GM12864 (cell line): ENCODE data around the gene MPZL1.

Experiments used
- DNase-seq: peaks from one replicate; pipeline ENCODE4 v3.0.0-alpha.2; 2011; ENCODE audit warnings: low read depth
- H3K4me3 ChIP-seq: 2 replicates; pipeline ENCODE4 v1.5.1; 2011; ENCODE audit warnings: mild to moderate bottlenecking, low read depth, low read length, control low read depth
- TF ChIP-seq, protein P1 (sequence below): IDR thresholded peaks from 2 replicates; pipeline ENCODE4 v1.5.1; 2011; ENCODE audit warnings: low read depth, mild to moderate bottlenecking, moderate library complexity, low read length, control low read depth, inconsistent platforms; ENCODE audit errors: missing control alignments

Gene MPZL1

DNA sequence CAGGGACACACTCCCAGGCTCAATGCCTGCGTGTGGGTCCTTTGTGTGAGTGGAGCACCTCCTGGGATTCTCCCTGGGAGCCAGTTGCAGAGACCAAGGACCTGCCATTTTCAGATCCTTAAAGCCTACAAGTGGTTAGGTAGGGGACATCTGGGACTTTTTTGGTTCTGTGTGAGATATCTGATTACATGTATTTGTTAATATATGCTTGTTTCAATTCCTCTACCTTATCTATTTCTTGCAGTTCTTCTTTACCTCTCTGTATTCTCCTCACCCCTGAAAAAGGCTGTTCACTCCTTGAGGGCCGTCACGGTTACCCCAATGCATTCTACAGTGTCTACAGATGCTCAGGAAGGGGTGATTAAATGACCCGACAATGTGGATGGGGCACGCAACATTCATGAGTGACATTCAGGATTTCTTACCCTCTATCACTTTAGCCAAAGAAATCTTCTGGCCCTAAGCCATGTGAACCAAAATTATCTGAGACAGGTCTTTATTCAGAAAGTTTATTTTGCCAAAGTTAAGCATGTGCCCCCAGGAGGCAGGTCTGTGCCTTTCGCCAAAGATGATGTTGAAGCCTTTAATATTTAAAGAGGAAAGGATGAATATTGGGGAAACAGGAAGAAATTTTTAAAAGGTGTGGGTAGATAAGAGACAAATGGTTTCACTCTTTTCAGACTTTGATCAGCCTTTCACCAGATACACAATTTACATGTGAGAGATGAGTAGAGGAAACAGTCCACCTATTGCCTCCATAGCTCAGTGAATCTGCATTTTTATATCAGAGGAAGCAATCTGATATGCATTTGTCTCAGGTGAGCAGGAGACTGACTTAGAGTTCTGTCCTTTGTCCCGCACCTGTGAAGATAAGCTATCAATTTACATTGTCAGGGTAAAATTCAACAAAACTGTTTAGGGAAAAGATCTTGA lies 44.6 kb upstream of the MPZL1 start:
- TF ChIP-seq, protein P1, sequence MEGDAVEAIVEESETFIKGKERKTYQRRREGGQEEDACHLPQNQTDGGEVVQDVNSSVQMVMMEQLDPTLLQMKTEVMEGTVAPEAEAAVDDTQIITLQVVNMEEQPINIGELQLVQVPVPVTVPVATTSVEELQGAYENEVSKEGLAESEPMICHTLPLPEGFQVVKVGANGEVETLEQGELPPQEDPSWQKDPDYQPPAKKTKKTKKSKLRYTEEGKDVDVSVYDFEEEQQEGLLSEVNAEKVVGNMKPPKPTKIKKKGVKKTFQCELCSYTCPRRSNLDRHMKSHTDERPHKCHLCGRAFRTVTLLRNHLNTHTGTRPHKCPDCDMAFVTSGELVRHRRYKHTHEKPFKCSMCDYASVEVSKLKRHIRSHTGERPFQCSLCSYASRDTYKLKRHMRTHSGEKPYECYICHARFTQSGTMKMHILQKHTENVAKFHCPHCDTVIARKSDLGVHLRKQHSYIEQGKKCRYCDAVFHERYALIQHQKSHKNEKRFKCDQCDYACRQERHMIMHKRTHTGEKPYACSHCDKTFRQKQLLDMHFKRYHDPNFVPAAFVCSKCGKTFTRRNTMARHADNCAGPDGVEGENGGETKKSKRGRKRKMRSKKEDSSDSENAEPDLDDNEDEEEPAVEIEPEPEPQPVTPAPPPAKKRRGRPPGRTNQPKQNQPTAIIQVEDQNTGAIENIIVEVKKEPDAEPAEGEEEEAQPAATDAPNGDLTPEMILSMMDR: no peak
- no peak for DNase-seq

DNA sequence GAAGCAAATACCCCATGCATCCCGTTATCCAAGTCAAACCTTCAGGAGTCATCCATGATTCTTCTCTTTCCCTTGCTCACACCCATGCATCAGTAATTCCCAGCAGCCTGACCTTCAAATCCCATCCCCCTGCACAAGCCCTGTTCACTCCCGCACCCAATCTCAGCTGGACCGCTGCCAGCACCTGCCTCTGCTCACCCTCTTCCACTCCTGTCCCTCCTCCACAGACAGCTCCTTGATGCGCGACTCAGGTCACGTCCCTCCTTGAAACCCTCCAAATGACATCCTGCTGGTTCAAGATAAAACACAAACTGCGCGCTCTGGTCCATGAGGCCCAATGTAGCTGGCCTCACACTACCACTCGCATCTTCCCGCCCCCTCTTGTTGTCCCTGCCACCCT lies 43.4 kb upstream of the MPZL1 start:
- DNase-seq: no peak
- TF ChIP-seq, protein P1: no peak
- no peak overlapping the region for H3K4me3 ChIP-seq

More for the DNA sequence above, 44.6 kb upstream of the MPZL1 start:
- H3K4me3 ChIP-seq: no peak overlapping the region

DNA sequence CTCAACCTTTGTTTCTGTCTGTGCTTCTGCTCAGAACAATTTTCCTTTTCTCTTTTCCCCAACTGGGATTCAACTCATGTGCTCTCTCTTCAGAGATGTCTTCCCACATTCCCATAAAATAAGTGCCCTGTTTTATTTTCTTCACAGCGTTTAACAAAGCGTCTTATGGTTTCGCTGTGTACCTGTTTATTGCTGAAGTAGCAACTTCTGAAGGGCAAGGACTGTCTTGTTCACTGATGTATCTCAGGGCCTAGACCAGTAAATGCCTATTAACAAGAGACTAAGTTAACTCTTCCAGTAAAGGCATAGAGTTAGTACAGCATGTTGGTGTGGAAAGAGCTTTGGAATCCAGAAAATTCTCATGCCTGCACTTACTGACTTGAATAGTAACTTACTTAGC lies 42.9 kb upstream of the MPZL1 start:
- H3K4me3 ChIP-seq: no peak overlapping the region
- TF ChIP-seq, protein P1: no peak
- no peak for DNase-seq

DNA sequence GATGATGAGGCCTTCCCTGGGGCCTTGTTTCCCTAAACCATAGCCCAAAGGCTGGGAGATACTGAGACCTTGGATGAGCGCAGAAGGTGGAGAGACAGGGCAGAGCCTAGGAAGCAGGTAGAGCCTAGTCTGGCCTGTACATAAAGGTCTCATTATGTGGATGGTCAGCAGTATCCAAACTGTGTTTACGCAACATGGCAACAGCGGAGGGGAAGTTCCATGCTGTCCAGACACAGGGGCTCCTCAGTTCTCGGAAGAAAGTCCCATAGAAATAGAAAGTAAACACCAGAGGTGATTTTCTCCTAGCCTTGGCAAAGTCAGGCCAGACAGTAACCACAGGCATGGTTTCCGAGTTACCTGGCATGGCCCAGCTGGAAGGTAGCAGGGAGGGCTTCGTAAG lies 42.1 kb upstream of the MPZL1 start:
- no peak overlapping the region for H3K4me3 ChIP-seq
- DNase-seq: no peak
- TF ChIP-seq, protein P1: no peak

DNA sequence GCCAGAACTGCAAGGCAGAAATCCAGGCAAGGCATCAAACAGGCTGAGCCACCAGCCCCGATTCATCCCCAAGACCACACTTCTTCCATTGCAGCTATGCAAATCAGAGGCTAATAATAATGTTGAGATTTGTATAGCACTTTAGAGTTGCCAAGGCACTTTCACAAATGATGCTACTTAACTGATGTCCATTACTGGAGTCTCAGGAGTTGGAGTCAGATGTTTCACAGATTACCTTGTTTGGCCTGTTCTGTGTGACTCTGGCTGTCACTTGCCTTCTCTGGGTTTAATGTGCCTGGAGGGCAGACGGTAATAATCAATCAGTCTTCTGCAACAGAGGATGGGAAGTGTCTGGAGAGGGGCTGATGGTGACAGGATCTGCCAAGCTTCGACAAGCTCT lies 40.8 kb upstream of the MPZL1 start:
- TF ChIP-seq, protein P1: no peak
- no peak for DNase-seq
- H3K4me3 ChIP-seq: no peak overlapping the region

DNA sequence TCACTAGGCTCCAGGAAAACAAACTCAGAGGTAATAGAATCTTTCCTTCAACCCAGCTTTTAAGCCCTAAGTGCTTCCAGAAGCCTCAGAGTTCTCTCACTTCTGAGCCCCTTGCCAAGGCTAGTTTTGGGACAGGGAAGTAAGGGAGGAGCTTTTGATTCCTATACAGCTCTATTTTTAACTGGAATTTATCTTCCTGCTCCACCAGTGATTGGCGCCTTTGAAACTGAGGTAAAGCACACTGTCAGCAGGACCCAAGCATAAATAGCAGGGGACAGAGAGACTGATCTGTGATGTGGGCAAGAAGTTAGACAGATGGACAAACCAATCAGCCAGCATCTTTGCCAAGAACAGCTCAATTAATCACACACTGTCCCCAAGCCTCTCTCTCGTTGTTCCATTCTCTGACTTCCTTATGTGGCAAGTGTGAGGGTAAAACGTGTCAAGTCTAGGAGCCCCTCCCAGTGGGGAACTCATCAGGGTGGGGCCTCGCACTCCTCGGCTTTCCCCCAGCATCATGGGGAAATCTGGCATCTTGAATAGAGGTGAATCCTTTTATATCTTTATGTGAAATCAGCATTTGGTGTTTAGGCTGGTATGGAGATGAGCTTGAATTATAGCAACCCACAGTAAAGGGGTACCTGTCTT lies 40.2 kb upstream of the MPZL1 start:
- TF ChIP-seq, protein P1: no peak
- DNase-seq: no peak
- H3K4me3 ChIP-seq: no peak overlapping the region
